ENCODE data around the gene ACSL3.

DNA sequence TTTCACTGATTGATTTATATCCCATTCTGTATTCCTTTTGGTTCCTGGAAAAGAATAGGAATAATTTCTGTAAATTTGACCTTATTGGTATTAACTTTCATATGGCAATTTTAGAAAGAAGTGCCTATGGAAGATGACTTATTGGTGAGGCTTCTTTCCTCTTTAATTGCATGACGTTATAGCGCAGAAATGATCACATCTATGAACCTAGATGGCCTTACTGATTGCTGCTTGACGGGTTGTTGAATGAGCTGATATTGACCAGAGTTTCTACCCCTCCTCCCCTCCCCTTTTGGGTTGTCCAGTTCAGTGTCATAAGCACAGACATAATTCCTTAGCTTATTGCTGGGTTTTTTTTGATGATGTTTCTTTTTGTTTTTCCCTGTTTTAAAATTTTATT lies 14.6 kb downstream of the ACSL3 start:
- no peak for TF ChIP-seq CSDC2 (CRISPR knock-in tag; IDR thresholded peaks at IDR 0.05)
- TF ChIP-seq BACH2 (CRISPR knock-in tag; IDR thresholded peaks at IDR 0.05; ENCODE audit: borderline replicate concordance): no peak
- no peak for TF ChIP-seq ZFP3 (CRISPR knock-in tag; IDR thresholded peaks at IDR 0.05)
- TF ChIP-seq ZFP30 (CRISPR knock-in tag; IDR thresholded peaks at IDR 0.05): no peak
- no peak for TF ChIP-seq ESRRG (CRISPR knock-in tag; IDR thresholded peaks at IDR 0.05)
- TF ChIP-seq ZNF70 (CRISPR knock-in tag; IDR thresholded peaks at IDR 0.05): no peak
- TF ChIP-seq, protein P1, sequence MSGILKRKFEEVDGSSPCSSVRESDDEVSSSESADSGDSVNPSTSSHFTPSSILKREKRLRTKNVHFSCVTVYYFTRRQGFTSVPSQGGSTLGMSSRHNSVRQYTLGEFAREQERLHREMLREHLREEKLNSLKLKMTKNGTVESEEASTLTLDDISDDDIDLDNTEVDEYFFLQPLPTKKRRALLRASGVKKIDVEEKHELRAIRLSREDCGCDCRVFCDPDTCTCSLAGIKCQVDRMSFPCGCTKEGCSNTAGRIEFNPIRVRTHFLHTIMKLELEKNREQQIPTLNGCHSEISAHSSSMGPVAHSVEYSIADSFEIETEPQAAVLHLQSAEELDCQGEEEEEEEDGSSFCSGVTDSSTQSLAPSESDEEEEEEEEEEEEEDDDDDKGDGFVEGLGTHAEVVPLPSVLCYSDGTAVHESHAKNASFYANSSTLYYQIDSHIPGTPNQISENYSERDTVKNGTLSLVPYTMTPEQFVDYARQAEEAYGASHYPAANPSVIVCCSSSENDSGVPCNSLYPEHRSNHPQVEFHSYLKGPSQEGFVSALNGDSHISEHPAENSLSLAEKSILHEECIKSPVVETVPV (CRISPR knock-in tag; IDR thresholded peaks at IDR 0.05): no peak
- no peak for TF ChIP-seq ZNF8 (CRISPR knock-in tag; IDR thresholded peaks at IDR 0.05)
- TF ChIP-seq, protein P2, sequence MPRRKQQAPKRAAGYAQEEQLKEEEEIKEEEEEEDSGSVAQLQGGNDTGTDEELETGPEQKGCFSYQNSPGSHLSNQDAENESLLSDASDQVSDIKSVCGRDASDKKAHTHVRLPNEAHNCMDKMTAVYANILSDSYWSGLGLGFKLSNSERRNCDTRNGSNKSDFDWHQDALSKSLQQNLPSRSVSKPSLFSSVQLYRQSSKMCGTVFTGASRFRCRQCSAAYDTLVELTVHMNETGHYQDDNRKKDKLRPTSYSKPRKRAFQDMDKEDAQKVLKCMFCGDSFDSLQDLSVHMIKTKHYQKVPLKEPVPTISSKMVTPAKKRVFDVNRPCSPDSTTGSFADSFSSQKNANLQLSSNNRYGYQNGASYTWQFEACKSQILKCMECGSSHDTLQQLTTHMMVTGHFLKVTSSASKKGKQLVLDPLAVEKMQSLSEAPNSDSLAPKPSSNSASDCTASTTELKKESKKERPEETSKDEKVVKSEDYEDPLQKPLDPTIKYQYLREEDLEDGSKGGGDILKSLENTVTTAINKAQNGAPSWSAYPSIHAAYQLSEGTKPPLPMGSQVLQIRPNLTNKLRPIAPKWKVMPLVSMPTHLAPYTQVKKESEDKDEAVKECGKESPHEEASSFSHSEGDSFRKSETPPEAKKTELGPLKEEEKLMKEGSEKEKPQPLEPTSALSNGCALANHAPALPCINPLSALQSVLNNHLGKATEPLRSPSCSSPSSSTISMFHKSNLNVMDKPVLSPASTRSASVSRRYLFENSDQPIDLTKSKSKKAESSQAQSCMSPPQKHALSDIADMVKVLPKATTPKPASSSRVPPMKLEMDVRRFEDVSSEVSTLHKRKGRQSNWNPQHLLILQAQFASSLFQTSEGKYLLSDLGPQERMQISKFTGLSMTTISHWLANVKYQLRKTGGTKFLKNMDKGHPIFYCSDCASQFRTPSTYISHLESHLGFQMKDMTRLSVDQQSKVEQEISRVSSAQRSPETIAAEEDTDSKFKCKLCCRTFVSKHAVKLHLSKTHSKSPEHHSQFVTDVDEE (CRISPR knock-in tag; IDR thresholded peaks at IDR 0.05): no peak
- TF ChIP-seq PATZ1 (CRISPR knock-in tag; IDR thresholded peaks at IDR 0.05; ENCODE audit: borderline replicate concordance): no peak
- TF ChIP-seq, protein P3, sequence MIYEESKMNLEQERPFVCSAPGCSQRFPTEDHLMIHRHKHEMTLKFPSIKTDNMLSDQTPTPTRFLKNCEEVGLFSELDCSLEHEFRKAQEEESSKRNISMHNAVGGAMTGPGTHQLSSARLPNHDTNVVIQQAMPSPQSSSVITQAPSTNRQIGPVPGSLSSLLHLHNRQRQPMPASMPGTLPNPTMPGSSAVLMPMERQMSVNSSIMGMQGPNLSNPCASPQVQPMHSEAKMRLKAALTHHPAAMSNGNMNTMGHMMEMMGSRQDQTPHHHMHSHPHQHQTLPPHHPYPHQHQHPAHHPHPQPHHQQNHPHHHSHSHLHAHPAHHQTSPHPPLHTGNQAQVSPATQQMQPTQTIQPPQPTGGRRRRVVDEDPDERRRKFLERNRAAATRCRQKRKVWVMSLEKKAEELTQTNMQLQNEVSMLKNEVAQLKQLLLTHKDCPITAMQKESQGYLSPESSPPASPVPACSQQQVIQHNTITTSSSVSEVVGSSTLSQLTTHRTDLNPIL (CRISPR knock-in tag; IDR thresholded peaks at IDR 0.05; ENCODE audit: low read depth): no peak
- no peak for TF ChIP-seq RARB (CRISPR knock-in tag; IDR thresholded peaks at IDR 0.05)
- no peak for TF ChIP-seq PPARA (CRISPR knock-in tag; IDR thresholded peaks at IDR 0.05; ENCODE audit: borderline replicate concordance)
- TF ChIP-seq OSR1 (CRISPR knock-in tag; IDR thresholded peaks at IDR 0.05): no peak

Data from SK-N-SH treated with all-trans-retinoic acid at 6 μM for 48 hours (cell line).